Measurements from ENCODE around the gene NCKAP5.

GRCh38 chr2:133247631-133248030, 320.6 kb downstream of the NCKAP5 start:
- no peak for TF ChIP-seq CTCF (IDR thresholded peaks at IDR 0.05; ENCODE audit: low read length)
- no peak for TF ChIP-seq EZH2 (IDR thresholded peaks at IDR 0.05; ENCODE audit: borderline replicate concordance, low read length)
